ENCODE data around the gene PGBD2.
"Not testable (repeated sequence)": the region's sequence is repeated elsewhere in the genome, so short reads cannot be mapped to it uniquely, and the experiment has no call there.

The PGBD2 gene

DNA sequence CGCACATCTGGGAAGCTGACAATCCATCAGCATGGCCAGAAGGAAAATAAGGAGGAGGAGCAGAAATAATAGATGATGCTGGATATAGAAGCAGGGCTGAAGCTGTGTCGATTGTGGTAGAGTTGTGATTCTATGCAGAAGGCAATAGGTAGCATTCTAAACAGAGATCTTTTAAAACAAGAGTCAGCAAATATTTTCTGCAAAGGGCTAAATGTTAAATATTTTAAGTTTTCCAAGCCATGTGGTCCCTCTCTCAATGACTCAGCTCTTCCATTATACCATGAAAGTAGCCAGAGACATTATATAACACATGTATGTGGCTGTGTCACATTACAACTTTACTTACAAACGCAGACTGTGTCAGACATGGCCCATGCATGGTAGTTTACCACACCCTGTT, 21.2 kb downstream of the PGBD2 start:
- DNase-seq, result not testable (repeated sequence)

DNA sequence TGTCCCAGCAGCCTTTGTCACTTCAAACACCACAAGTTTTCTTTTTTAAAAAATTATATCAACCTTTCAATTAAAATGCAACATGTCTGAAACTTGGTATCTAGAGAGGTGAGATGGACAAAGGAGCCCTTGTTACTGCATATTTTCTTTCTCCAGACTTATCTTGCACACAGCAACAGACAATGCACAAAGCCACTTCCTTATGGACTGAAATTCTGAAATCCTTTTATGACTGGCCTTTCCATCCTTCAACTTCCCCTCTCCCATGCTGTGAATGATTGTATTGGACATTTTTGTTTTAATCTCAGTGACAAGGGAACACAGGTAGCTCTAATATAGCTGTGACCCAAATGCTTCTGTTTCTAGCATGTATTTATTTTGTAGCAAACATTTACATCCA, 22.1 kb downstream of the PGBD2 start:
- not testable (repeated sequence) for DNase-seq

DNA sequence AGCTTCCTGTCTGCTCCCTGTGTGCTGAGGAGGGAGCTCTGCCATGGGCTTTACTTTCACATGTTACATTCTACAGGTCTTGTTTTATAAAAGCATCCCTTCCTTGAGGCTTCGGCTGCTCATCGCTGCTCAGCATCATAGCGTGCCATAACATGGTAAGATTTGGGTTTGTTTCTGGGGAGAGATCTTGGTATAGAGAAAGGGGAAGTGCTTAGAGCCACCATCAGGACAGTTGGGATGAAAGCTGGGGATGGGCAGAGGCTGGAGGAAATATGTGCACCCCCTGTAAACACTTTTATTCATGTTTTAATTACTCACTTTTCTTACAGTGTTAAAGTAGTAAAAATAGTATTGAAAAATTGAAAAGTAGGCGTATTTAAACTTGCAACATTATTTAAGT, 24.0 kb downstream of the PGBD2 start:
- DNase-seq, result not testable (repeated sequence)

DNA sequence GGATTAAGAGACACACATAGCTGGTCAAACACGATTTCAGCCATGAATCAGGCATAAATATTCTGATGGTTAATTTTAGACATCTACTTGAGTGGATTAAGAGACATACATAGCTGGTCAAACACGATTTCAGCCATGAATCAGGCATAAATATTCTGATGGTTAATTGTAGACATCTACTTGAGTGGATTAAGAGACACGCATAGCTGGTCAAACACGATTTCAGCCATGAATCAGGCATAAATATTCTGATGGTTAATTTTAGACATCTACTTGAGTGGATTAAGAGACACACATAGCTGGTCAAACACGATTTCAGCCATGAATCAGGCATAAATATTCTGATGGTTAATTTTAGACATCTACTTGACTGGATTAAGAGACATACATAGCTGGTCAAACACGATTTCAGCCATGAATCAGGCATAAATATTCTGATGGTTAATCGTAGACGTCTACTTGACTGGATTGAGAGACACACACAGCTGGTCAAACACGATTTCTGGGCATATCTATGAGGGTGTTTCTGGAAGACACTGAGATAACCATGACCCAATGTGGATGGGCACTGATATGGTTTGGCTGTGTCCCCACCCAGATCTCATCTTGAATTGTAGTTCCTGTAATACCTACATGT, 32.3 kb downstream of the PGBD2 start:
- not testable (repeated sequence) for DNase-seq

DNA sequence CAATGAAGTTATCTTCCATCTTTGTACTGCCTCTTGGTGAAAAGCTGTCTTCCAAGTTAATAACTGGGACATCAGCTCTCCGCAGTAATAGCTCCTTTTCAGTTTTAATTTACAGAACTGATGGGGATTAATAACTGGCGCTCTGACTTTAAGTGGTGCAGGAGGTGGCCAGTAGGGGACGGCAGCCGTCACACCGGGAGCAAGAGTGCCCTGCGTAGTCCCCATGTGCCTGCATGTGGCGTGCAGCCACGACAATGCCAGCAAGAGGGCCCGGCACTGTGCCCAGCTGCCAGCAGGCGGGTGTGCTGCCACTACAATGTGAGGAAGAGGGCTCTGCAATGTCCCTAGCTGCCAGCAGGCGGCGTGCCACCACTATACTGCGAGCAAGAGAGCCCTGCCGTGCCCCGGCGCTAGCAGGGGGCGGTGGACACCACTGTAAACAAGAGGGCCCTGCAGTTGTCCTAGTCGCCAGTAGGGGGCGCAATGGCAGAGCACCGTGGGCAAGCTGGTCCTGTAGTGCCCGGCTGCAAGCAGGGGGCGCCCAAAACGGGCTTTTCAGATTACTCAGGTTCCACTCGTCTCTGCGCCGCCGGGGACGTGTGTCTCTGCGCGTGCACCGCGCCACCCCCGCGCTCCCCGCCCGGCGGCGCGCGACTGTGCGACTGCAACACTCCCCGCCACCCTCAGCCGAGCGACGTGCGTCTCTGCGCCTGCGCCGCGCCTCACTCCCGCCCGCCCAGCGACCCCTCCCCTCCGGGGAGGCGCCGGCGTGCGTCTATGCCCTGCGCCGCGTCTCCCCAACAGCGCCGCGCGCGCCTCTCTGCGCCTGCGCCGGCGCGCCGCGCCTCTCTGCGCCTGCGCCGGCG, 38.3 kb downstream of the PGBD2 start:
- DNase-seq, result not testable (repeated sequence)

DNA sequence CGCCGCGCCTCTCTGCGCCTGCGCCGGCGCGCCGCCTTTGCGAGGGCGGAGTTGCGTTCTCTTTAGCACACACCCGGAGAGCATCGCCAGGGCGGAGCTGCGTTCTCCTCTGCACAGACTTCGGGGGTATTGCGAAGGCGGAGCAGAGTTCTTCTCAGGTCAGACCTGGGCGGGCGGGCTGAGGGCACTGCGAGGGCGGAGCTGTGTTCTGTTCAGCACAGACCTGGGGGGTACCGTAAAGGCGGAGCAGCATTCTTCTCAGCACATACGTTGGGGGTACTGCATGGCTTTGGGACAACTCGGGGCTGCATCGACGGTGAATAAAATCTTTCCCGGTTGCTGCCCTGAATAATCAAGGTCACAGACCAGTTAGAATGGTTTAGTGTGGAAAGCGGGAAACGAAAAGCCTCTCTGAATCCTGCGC, 39.0 kb downstream of the PGBD2 start:
- DNase-seq, result not testable (repeated sequence)

DNA sequence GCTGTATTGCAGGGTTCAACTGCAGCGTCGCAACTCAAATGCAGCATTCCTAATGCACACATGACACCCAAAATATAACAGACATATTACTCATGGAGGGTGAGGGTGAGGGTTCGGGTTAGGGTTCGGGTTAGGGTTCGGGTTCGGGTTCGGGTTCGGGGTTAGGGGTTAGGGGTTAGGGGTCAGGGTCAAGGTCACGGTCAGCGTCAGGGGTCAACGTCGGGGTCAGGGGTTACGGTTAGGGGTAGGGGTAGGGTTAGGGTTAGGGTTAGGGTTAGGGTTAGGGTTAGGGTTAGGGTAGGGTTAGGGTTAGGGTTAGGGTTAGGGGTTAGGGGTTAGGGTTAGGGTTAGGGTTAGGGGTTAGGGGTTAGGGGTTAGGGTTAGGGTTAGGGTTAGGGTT, 39.4 kb downstream of the PGBD2 start:
- not testable (repeated sequence) for DNase-seq

DNA sequence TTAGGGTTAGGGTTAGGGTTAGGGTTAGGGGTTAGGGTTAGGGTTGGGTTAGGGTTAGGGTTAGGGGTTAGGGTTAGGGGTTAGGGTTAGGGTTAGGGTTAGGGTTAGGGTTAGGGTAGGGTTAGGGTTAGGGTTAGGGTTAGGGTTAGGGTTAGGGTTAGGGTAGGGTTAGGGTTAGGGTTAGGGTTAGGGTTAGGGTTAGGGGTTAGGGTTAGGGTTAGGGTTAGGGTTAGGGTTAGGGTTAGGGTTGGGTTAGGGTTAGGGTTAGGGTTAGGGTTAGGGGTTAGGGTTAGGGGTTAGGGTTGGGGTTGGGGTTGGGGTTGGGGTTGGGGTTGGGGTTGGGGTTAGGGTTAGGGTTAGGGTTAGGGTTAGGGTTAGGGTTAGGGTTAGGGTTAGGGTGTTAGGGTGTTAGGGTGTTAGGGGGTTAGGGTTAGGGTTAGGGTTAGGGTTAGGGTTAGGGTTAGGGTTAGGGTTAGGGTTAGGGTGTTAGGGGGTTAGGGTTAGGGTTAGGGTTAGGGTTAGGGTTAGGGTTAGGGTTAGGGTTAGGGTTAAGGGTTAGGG, 39.9 kb downstream of the PGBD2 start:
- not testable (repeated sequence) for DNase-seq

Data from stimulated activated CD4-positive, alpha-beta T cell treated with anti-CD3 and anti-CD28 coated beads, Interleukin-15, amount 100 ng/mL, for 24 hours (primary cell).